K562 (cell line): ENCODE data around the gene DSC1. TPM values are rescaled to one million over a fixed set of nuclear protein-coding genes. Genes with fewer than 3 reads are reported as not detected.

Experiments used
- ATAC-seq: fragments of 200-7000 bp; cut with Tn5 transposase; 3 replicates; pipeline ENCODE4 v1.9.1; 2020; ENCODE audit warnings: moderate library complexity
- BruUV-seq: library from RNA; stranded (reverse); fragments of 400-500 nt; replicated peaks from 2 replicates; lab custom pipeline; 2021; lab: Mats Ljungman, UMichigan
- CTCF ChIA-PET: fragments of 300-600 bp; formaldehyde crosslinking; extraction: SDS; loops from one replicate; lab custom pipeline; 2021; ENCODE audit warnings: low intra/inter-chr PET ratio; lab: Yijun Ruan, JAX
- POLR2A ChIA-PET: fragments of 300-600, 350-650 bp; sonication (Branson Sonifier 250); formaldehyde crosslinking; extraction: SDS; loops from one replicate; lab custom pipeline; 2021; ENCODE audit warnings: antibody characterized with exemption, inconsistent platforms; lab: Yijun Ruan, JAX
- DNase-seq, 4 experiments: peaks; one replicate each; pipeline versions ENCODE4 v3.0.0 to v3.0.0-alpha.2; 2011 to 2018; ENCODE audit warnings: low spot score in 3 of 4, mixed read lengths in 3 of 4; ENCODE audit errors: extremely low read depth in 1 of 4
- FAIRE-seq: peaks from 2 replicates; lab custom pipeline; 2011; peaks lifted over from hg19 to GRCh38; lab: Jason Lieb, UNC
- H2AFZ ChIP-seq: 2 replicates; pipeline ENCODE4 v1.6.0; 2011; ENCODE audit warnings: low read depth, low read length, control low read depth, inconsistent platforms
- H3K27ac ChIP-seq: fragments of 200-600 bp; 3 replicates; pipeline ENCODE4 v1.8.0; 2011; ENCODE audit warnings: low read depth, mild to moderate bottlenecking, control low read depth, inconsistent platforms, low read length, moderate library complexity, mixed read lengths; ENCODE audit errors: extremely low read depth
- H3K27me3 ChIP-seq, 2 experiments: fragments of 300-600 bp in 1 of 2; 2 replicates in 1 of 2; 3 replicates in 1 of 2; pipeline versions ENCODE4 v1.6.0 to v1.8.0; 2011; ENCODE audit warnings: inconsistent platforms in 2 of 2, low read length in 2 of 2, mild to moderate bottlenecking in 1 of 2, mixed read lengths in 1 of 2, moderate library complexity in 1 of 2; ENCODE audit not compliant: control insufficient read depth in 2 of 2, insufficient read depth in 2 of 2
- H3K36me3 ChIP-seq: fragments of 300-600 bp; 3 replicates; pipeline ENCODE4 v1.8.0; 2011; ENCODE audit warnings: mild to moderate bottlenecking, low read length, inconsistent platforms; ENCODE audit not compliant: control insufficient read depth, insufficient read depth
- H3K4me1 ChIP-seq, 2 experiments: fragments of 200-600 bp in 1 of 2; replicated peaks in 1 of 2; 2 replicates in 1 of 2; 3 replicates in 1 of 2; pipeline versions ENCODE4 v1.5.1 to v1.8.0; 2011; ENCODE audit warnings: inconsistent platforms in 2 of 2, low read length in 2 of 2, mild to moderate bottlenecking in 1 of 2, mixed read lengths in 1 of 2, moderate library complexity in 1 of 2; ENCODE audit not compliant: control insufficient read depth in 2 of 2, insufficient read depth in 2 of 2
- H3K4me2 ChIP-seq: 2 replicates; pipeline ENCODE4 v1.6.1; 2011; ENCODE audit warnings: low read length, control low read depth, inconsistent platforms, mixed read lengths; ENCODE audit not compliant: insufficient read depth
- H3K4me3 ChIP-seq: fragments of 200-600 bp; sonication (generic), shearing (Covaris generic); 2 replicates; pipeline ENCODE4 v1.5.1; 2016; ENCODE audit warnings: control low read depth, inconsistent platforms
- H3K79me2 ChIP-seq: fragments of 200-600 bp; 3 replicates; pipeline ENCODE4 v1.8.0; 2011; ENCODE audit warnings: low read length, inconsistent platforms; ENCODE audit not compliant: control insufficient read depth, insufficient read depth
- H3K9ac ChIP-seq, 2 experiments: 2 replicates each; pipeline versions ENCODE4 v1.6.0 to v1.6.1; 2011; ENCODE audit warnings: low read depth in 2 of 2, low read length in 2 of 2, control low read depth in 1 of 2, inconsistent platforms in 1 of 2, mild to moderate bottlenecking in 1 of 2, mixed read lengths in 1 of 2; ENCODE audit not compliant: insufficient read depth in 1 of 2
- H3K9me1 ChIP-seq: one replicate; pipeline ENCODE4 v1.6.0; 2011; ENCODE audit warnings: inconsistent platforms, mild to moderate bottlenecking, low read length, moderate library complexity; ENCODE audit not compliant: control insufficient read depth, insufficient read depth
- H3K9me3 ChIP-seq: replicated peaks from 2 replicates; pipeline ENCODE4 v1.5.1; 2011; ENCODE audit warnings: low read depth, low read length, inconsistent platforms; ENCODE audit not compliant: control insufficient read depth, insufficient read depth
- H4K20me1 ChIP-seq: replicated peaks from 2 replicates; pipeline ENCODE4 v1.6.1; 2011; ENCODE audit warnings: low read length, inconsistent platforms, mixed read lengths; ENCODE audit not compliant: control insufficient read depth, insufficient read depth
- HDAC3 ChIP-seq: fragments of 450-650 bp; IDR thresholded peaks from 2 replicates; pipeline ENCODE4 v1.6.1; 2018; ENCODE audit warnings: borderline replicate concordance, mild to moderate bottlenecking, moderate library complexity; ENCODE audit not compliant: partially characterized antibody
- HDGF ChIP-seq: fragments of 450-650 bp; IDR thresholded peaks from 2 replicates; pipeline ENCODE4 v1.6.1; 2016
- ZZZ3 ChIP-seq: fragments of 450-650 bp; IDR thresholded peaks from 2 replicates; pipeline ENCODE4 v1.6.1; 2016; ENCODE audit warnings: antibody characterized with exemption, mild to moderate bottlenecking, moderate library complexity
- WGBS: fragments of 100-300 bp; shearing (Covaris generic); methylation state at CpG from one replicate; pipeline ENCODE4 v1.1.6; 2016; ENCODE audit warnings: low coverage, mixed read lengths; ENCODE audit not compliant: insufficient coverage; ENCODE audit errors: missing lambda C conversion rate; 5-methylcytosine and 5-hydroxymethylcytosine counted together
- in situ Hi-C: fragments of 300-500 bp; cut with MboI; formaldehyde crosslinking; loops from 4 replicates; pipeline ENCODE4 v1.15.0; 2018; ENCODE audit warnings: inconsistent platforms, mixed read lengths
- intact Hi-C: fragments of 100-400 bp; cut with micrococcal nuclease; formaldehyde crosslinking; loops from 2 replicates; pipeline ENCODE4 v1.14.2; 2022
- polyA plus RNA-seq, 8 experiments: library from polyadenylated mRNA; depleted of rRNA in 4 of 8; stranded (reverse) in 5 of 8; unstranded in 3 of 8; fragments of >200 nt; fragmentation: Nextera tagmentation in 2 of 8; fragmentation: Illumina TruSeq in 1 of 8; extraction: Ambion mirVana in 2 of 8; extraction: Trizol in 1 of 8; gene quantifications; 2 replicates each; pipeline versions ENCODE4 v1.2.1 to v1.2.3, GENCODE V29; 2011 to 2014; ENCODE audit warnings: inconsistent platforms in 1 of 8, missing spikeins in 1 of 8
- total RNA-seq, 7 experiments: library from RNA; depleted of rRNA in 6 of 7; stranded (reverse); fragments of >200 nt in 6 of 7; fragmentation: Illumina TruSeq in 2 of 7; extraction: Trizol in 2 of 7; gene quantifications; 2 replicates each; pipeline versions ENCODE4 v1.2.1 to v1.2.3, GENCODE V29; 2011 to 2021; ENCODE audit warnings: low replicate concordance in 1 of 7
- TF ChIP-seq, protein P1 (sequence below), 3 experiments: fragments of 200-800 bp in 1 of 3; fragments of 250-450 bp in 1 of 3; fragments of 450-650 bp in 1 of 3; sonication (Bioruptor Pico) in 1 of 3; sonication (Bioruptor generic) in 1 of 3; formaldehyde crosslinking in 1 of 3; IDR thresholded peaks; 2 replicates each; pipeline versions ENCODE4 v1.6.1 to v1.8.0; 2016 to 2022; ENCODE audit warnings: mild to moderate bottlenecking in 2 of 3, missing genetic modification characterization in 2 of 3, missing compliant biosample characterization in 1 of 3, moderate library complexity in 1 of 3
- TF ChIP-seq, protein P2 (sequence below): fragments of 250-450 bp; sonication (Bioruptor Pico); IDR thresholded peaks from 2 replicates; pipeline ENCODE4 v1.4.0; 2020
- TF ChIP-seq, protein P3 (sequence below): sonication (generic); formaldehyde crosslinking; IDR thresholded peaks from 2 replicates; pipeline ENCODE4 v1.8.0; 2023; ENCODE audit warnings: mild to moderate bottlenecking, missing genetic modification reagents

The DSC1 gene
- total and polyA plus RNA-seq, 9 of the 15 experiments (the other 6 are each of a cell fraction or from before 2014, with no cell fraction given) = 0.04 to 0.07 (median 0.05) TPM; not detected in 4

DNA sequence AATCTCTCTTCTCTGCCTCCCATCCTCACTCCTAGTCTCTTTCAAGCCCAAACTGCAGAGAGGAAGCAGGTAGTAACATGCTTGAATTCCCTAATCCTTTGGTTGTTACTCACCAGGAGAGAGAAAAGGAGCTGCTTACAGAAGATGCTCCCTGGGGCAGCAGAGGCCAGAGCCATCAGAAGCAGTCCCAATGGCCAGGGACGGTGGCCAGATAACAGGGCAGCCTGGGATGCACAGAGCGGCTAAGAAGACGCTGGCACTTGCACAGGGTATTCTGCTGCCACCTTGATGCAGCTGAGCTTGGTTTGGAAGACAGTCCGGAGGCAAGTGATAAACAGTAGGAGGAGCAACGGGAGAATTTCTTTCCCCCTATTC, 250 bp downstream of the DSC1 start:
- DNase-seq (no peak), FAIRE-seq (no peak)
- no peaks in the 10 kb centered on the region for H3K36me3 ChIP-seq
- TF ChIP-seq HDAC3 (no peak), HDGF (no peak), ZZZ3 (no peak)
- TF ChIP-seq, protein P1, sequence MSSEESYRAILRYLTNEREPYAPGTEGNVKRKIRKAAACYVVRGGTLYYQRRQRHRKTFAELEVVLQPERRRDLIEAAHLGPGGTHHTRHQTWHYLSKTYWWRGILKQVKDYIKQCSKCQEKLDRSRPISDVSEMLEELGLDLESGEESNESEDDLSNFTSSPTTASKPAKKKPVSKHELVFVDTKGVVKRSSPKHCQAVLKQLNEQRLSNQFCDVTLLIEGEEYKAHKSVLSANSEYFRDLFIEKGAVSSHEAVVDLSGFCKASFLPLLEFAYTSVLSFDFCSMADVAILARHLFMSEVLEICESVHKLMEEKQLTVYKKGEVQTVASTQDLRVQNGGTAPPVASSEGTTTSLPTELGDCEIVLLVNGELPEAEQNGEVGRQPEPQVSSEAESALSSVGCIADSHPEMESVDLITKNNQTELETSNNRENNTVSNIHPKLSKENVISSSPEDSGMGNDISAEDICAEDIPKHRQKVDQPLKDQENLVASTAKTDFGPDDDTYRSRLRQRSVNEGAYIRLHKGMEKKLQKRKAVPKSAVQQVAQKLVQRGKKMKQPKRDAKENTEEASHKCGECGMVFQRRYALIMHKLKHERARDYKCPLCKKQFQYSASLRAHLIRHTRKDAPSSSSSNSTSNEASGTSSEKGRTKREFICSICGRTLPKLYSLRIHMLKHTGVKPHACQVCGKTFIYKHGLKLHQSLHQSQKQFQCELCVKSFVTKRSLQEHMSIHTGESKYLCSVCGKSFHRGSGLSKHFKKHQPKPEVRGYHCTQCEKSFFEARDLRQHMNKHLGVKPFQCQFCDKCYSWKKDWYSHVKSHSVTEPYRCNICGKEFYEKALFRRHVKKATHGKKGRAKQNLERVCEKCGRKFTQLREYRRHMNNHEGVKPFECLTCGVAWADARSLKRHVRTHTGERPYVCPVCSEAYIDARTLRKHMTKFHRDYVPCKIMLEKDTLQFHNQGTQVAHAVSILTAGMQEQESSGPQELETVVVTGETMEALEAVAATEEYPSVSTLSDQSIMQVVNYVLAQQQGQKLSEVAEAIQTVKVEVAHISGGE (CRISPR knock-in tag; IDR thresholded peaks at IDR 0.05) = no peak
- TF ChIP-seq, protein P2, sequence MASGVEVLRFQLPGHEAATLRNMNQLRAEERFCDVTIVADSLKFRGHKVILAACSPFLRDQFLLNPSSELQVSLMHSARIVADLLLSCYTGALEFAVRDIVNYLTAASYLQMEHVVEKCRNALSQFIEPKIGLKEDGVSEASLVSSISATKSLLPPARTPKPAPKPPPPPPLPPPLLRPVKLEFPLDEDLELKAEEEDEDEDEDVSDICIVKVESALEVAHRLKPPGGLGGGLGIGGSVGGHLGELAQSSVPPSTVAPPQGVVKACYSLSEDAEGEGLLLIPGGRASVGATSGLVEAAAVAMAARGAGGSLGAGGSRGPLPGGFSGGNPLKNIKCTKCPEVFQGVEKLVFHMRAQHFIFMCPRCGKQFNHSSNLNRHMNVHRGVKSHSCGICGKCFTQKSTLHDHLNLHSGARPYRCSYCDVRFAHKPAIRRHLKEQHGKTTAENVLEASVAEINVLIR (CRISPR knock-in tag) = no peak
- TF ChIP-seq, protein P3, sequence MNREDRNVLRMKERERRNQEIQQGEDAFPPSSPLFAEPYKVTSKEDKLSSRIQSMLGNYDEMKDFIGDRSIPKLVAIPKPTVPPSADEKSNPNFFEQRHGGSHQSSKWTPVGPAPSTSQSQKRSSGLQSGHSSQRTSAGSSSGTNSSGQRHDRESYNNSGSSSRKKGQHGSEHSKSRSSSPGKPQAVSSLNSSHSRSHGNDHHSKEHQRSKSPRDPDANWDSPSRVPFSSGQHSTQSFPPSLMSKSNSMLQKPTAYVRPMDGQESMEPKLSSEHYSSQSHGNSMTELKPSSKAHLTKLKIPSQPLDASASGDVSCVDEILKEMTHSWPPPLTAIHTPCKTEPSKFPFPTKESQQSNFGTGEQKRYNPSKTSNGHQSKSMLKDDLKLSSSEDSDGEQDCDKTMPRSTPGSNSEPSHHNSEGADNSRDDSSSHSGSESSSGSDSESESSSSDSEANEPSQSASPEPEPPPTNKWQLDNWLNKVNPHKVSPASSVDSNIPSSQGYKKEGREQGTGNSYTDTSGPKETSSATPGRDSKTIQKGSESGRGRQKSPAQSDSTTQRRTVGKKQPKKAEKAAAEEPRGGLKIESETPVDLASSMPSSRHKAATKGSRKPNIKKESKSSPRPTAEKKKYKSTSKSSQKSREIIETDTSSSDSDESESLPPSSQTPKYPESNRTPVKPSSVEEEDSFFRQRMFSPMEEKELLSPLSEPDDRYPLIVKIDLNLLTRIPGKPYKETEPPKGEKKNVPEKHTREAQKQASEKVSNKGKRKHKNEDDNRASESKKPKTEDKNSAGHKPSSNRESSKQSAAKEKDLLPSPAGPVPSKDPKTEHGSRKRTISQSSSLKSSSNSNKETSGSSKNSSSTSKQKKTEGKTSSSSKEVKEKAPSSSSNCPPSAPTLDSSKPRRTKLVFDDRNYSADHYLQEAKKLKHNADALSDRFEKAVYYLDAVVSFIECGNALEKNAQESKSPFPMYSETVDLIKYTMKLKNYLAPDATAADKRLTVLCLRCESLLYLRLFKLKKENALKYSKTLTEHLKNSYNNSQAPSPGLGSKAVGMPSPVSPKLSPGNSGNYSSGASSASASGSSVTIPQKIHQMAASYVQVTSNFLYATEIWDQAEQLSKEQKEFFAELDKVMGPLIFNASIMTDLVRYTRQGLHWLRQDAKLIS (CRISPR knock-in tag) = no peak
- TF ChIP-seq, all 486 proteins: peak for 0
- Histone ChIP-seq H3K9ac (no peak overlapping the region), H2AFZ (no peak overlapping the region), H3K79me2 (no peaks in the 10 kb centered on the region), H4K20me1 (no peaks in the 10 kb centered on the region), H3K9me1 (no peaks in the 10 kb centered on the region), H3K27ac (no peak overlapping the region), H3K4me1 (no peaks in the 10 kb centered on the region), H3K4me2 (no peak overlapping the region), H3K4me3 (no peak overlapping the region), H3K9me3 (no peaks in the 10 kb centered on the region), H3K27me3 (no peaks in the 10 kb centered on the region)
- peak; percentile 41 for ATAC-seq
- intact Hi-C loops (no loop called here), in situ Hi-C loops (no loop called here)
- WGBS = 11% methylated on average over 5 of the region's 5 CpGs
- CTCF ChIA-PET = interaction anchor here (0.7 kb wide), 1 partner anchor 16 kb away, joined by 3 read pairs; no protein-coding TSS in a partner anchor
- BruUV-seq = no TSS peak
- POLR2A ChIA-PET = no interaction called here
